Activated naive CD4-positive, alpha-beta T cell treated with anti-CD3 and anti-CD28 coated beads for 36 hours (primary cell): ENCODE measurements around the gene BICD2. TPM values are rescaled to one million over a fixed set of nuclear protein-coding genes. Genes with fewer than 3 reads are reported as not detected.

Source experiments
- CTCF ChIA-PET: fragments of 350-600 bp; sonication (Branson Sonifier 250); formaldehyde crosslinking; loops from one replicate; lab custom pipeline; 2021; ENCODE audit warnings: antibody characterized with exemption; lab: Charles Lee
- DNase-seq: peaks from one replicate; pipeline ENCODE4 v3.0.0-alpha.2; 2020
- H3K27ac Mint-ChIP-seq: one replicate; pipeline ENCODE4 v1.8.0; 2021; ENCODE audit warnings: mild to moderate bottlenecking, mixed read lengths
- H3K27me3 Mint-ChIP-seq: one replicate; pipeline ENCODE4 v1.8.0; 2021; ENCODE audit warnings: low read depth, mixed read lengths
- H3K36me3 Mint-ChIP-seq: one replicate; pipeline ENCODE4 v1.8.0; 2021; ENCODE audit warnings: low read depth, mixed read lengths
- H3K4me1 Mint-ChIP-seq: one replicate; pipeline ENCODE4 v1.8.0; 2021; ENCODE audit warnings: low read depth, mixed read lengths
- H3K4me3 Mint-ChIP-seq: one replicate; pipeline ENCODE4 v1.8.0; 2021; ENCODE audit warnings: mild to moderate bottlenecking, moderate library complexity, mixed read lengths
- H3K9me3 Mint-ChIP-seq: one replicate; pipeline ENCODE4 v1.8.0; 2021; ENCODE audit warnings: mixed read lengths
- intact Hi-C: fragments of 100-400 bp; cut with micrococcal nuclease; formaldehyde crosslinking; loops from one replicate; pipeline ENCODE4 v1.15.1; 2023
- total RNA-seq, 2 experiments: library from RNA; stranded (reverse); gene quantifications; one replicate each; pipeline ENCODE4 v1.2.3, GENCODE V29; 2021

The BICD2 gene
- total RNA-seq, 2 experiments from 2014 or later: 11.2 to 12.0 TPM

- CTCF ChIA-PET: interaction anchor here (0.6 to 1.0 kb wide), 2 partner anchors 51 kb away, joined by 3 read pairs; no protein-coding TSS in a partner anchor
- Mint-ChIP-seq H3K27me3 (no peaks in the 10 kb centered on the region), H3K4me1 (peaks cover 75% of the 10 kb centered on the region)
These were observed 24.1 kb downstream of the BICD2 start for GRCh38 chr9:92740446-92740961.

GRCh38 chr9:92740009-92740408 lies 24.6 kb downstream of the BICD2 start:
- Mint-ChIP-seq H3K9me3 (no peaks in the 10 kb centered on the region), H3K27ac (no peak overlapping the region), H3K4me3 (no peak overlapping the region), H3K36me3 (no peaks in the 10 kb centered on the region), H3K27me3 (no peaks in the 10 kb centered on the region), H3K4me1 (peaks cover 74% of the 10 kb centered on the region)
- CTCF ChIA-PET: interaction anchor here (1.0 kb wide), 1 partner anchor 51 kb away, joined by 3 read pairs; no protein-coding TSS in a partner anchor
- intact Hi-C loops: no loop called here
- no peak for DNase-seq

More at GRCh38 chr9:92740446-92740961, 24.1 kb downstream of the BICD2 start:
- no peaks in the 10 kb centered on the region for H3K9me3 Mint-ChIP-seq
- no peak overlapping the region for H3K4me3 Mint-ChIP-seq
- no peak overlapping the region for H3K27ac Mint-ChIP-seq
- intact Hi-C loops: no loop called here
- no peak for DNase-seq
- H3K36me3 Mint-ChIP-seq: no peaks in the 10 kb centered on the region

GRCh38 chr9:92739346-92739970 lies 25.2 kb downstream of the BICD2 start:
- Mint-ChIP-seq H3K9me3 (no peaks in the 10 kb centered on the region), H3K4me3 (no peak overlapping the region), H3K27me3 (no peaks in the 10 kb centered on the region), H3K36me3 (no peaks in the 10 kb centered on the region), H3K4me1 (peaks cover 72% of the 10 kb centered on the region), H3K27ac (no peak overlapping the region)
- DNase-seq: no peak
- intact Hi-C loops: no loop called here
- CTCF ChIA-PET: interaction anchor here (1.0 kb wide), 1 partner anchor 52 kb away, joined by 3 read pairs; no protein-coding TSS in a partner anchor

- Mint-ChIP-seq H3K4me1 (peaks cover 71% of the 10 kb centered on the region), H3K4me3 (no peak overlapping the region), H3K36me3 (no peaks in the 10 kb centered on the region), H3K27me3 (no peaks in the 10 kb centered on the region), H3K9me3 (no peaks in the 10 kb centered on the region), H3K27ac (no peak overlapping the region)
- intact Hi-C loops: no loop called here
- CTCF ChIA-PET: no interaction called here
- no peak for DNase-seq
These were observed 26.0 kb downstream of the BICD2 start for GRCh38 chr9:92738661-92739081.

GRCh38 chr9:92737611-92738299 lies 26.9 kb downstream of the BICD2 start:
- intact Hi-C loops: no loop called here
- CTCF ChIA-PET: interaction anchor here (1.4 kb wide), 1 partner anchor 21 kb away, joined by 3 read pairs; no protein-coding TSS in a partner anchor
- no peak for DNase-seq
- Mint-ChIP-seq H3K9me3 (no peaks in the 10 kb centered on the region), H3K4me3 (no peak overlapping the region), H3K27ac (no peak overlapping the region), H3K4me1 (peaks cover 67% of the 10 kb centered on the region), H3K27me3 (no peaks in the 10 kb centered on the region), H3K36me3 (no peaks in the 10 kb centered on the region)

GRCh38 chr9:92737216-92737606 lies 27.4 kb downstream of the BICD2 start:
- H3K4me1 Mint-ChIP-seq: peaks cover 65% of the 10 kb centered on the region
- no peaks in the 10 kb centered on the region for H3K36me3 Mint-ChIP-seq
- CTCF ChIA-PET: interaction anchor here (1.4 kb wide), 1 partner anchor 20 kb away, joined by 3 read pairs; no protein-coding TSS in a partner anchor
- DNase-seq: no peak
- no peaks in the 10 kb centered on the region for H3K27me3 Mint-ChIP-seq
- no peak overlapping the region for H3K27ac Mint-ChIP-seq
- intact Hi-C loops: no loop called here
- H3K9me3 Mint-ChIP-seq: no peaks in the 10 kb centered on the region
- H3K4me3 Mint-ChIP-seq: no peak overlapping the region

GRCh38 chr9:92736563-92737215 lies 27.9 kb downstream of the BICD2 start:
- Mint-ChIP-seq H3K36me3 (no peaks in the 10 kb centered on the region), H3K4me3 (no peak overlapping the region), H3K27me3 (no peaks in the 10 kb centered on the region), H3K4me1 (peaks cover 69% of the 10 kb centered on the region), H3K27ac (no peak overlapping the region), H3K9me3 (no peaks in the 10 kb centered on the region)
- no peak for DNase-seq
- intact Hi-C loops: no loop called here
- CTCF ChIA-PET: interaction anchor here (0.9 to 1.4 kb wide), 2 partner anchors 20 to 598 kb away, joined by 3 read pairs; no protein-coding TSS in a partner anchor

GRCh38 chr9:92735636-92736562 lies 28.7 kb downstream of the BICD2 start:
- CTCF ChIA-PET: interaction anchor here (0.9 to 1.4 kb wide), 2 partner anchors 19 to 597 kb away, joined by 3 read pairs; no protein-coding TSS in a partner anchor
- Mint-ChIP-seq H3K36me3 (no peaks in the 10 kb centered on the region), H3K4me1 (peaks cover 61% of the 10 kb centered on the region), H3K9me3 (no peaks in the 10 kb centered on the region), H3K4me3 (no peak overlapping the region), H3K27me3 (no peaks in the 10 kb centered on the region), H3K27ac (no peak overlapping the region)
- intact Hi-C loops: no loop called here
- DNase-seq: no peak

- H3K4me1 Mint-ChIP-seq: peaks cover 53% of the 10 kb centered on the region
- H3K4me3 Mint-ChIP-seq: no peak overlapping the region
- CTCF ChIA-PET: interaction anchor here (0.6 kb wide), 1 partner anchor 430 kb away, joined by 3 read pairs; no protein-coding TSS in a partner anchor
- peak overlapping the region; percentile 41 for H3K27ac Mint-ChIP-seq
- no peak for DNase-seq
- intact Hi-C loops: no loop called here
- no peaks in the 10 kb centered on the region for H3K27me3 Mint-ChIP-seq
- H3K36me3 Mint-ChIP-seq: no peaks in the 10 kb centered on the region
- H3K9me3 Mint-ChIP-seq: no peaks in the 10 kb centered on the region
These were observed 29.6 kb downstream of the BICD2 start for GRCh38 chr9:92734931-92735635.

GRCh38 chr9:92730897-92731296 lies 33.7 kb downstream of the BICD2 start:
- Mint-ChIP-seq H3K27ac (no peak overlapping the region), H3K9me3 (no peaks in the 10 kb centered on the region), H3K4me1 (peaks cover 17% of the 10 kb centered on the region), H3K27me3 (no peaks in the 10 kb centered on the region), H3K36me3 (peaks cover 3% of the 10 kb centered on the region), H3K4me3 (no peak overlapping the region)
- CTCF ChIA-PET: interaction anchor here (0.7 kb wide), 1 partner anchor 13 kb away, joined by 3 read pairs; no protein-coding TSS in a partner anchor
- intact Hi-C loops: no loop called here
- DNase-seq: no peak

- H3K9me3 Mint-ChIP-seq: no peaks in the 10 kb centered on the region
- DNase-seq: no peak
- CTCF ChIA-PET: no interaction called here
- intact Hi-C loops: no loop called here
- no peak overlapping the region for H3K4me3 Mint-ChIP-seq
- H3K27ac Mint-ChIP-seq: no peak overlapping the region
- peaks cover 3% of the 10 kb centered on the region for H3K36me3 Mint-ChIP-seq
- peaks cover 10% of the 10 kb centered on the region for H3K4me1 Mint-ChIP-seq
- no peaks in the 10 kb centered on the region for H3K27me3 Mint-ChIP-seq
These were observed 34.9 kb downstream of the BICD2 start for GRCh38 chr9:92729735-92730155.
